ENCODE measurements around the gene CRADD. TPM values are rescaled to one million over a fixed set of nuclear protein-coding genes. Genes with fewer than 3 reads are reported as not detected.

CRADD gene
- polyA plus RNA-seq, 1 of the 3 experiments (the other 2 are of a cell fraction): 13.6 TPM

DNA sequence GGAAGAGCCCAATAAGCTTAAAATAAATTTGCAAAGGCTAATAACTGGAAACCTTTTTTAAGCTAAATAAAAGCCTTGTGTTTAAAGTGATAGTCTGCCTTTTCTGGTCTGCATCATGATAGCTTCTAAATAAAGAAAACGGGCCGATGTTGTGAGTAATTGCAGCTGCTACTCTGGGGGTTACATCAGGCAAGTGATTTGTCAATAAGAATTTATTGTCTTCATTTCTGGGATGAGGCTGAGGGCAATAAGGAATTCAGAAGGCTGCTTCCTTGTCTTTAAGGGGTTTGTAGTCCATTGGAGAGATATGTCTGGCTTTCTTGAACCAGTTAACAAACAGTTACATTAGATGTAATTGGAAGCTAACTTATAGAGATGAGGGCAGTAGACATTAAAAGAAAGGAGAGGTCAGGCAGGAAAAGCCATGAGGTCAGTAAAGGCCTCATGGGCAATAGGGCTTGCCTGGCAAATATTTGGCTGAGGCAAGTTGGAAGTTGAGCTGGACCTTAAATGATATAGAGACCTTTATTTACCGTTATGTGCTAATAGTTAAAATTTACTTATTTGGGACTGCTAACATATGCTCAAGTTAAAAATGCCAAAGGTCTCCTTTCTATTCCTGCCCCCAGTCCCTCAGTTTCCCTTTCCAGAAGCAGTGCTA lies 85.0 kb downstream of the CRADD start:
- DNase-seq: no peak
- peaks cover 5 to 8% of the 10 kb centered on the region in 2 experiments; a peak in 3 of 4 replicates for H3K4me1 ChIP-seq (ENCODE audit: control insufficient read depth in 1 of 2, insufficient read depth in 2 of 2, low read depth in 1 of 2, low read length in 1 of 2)
- H3K27me3 ChIP-seq (ENCODE audit: insufficient read depth): no peaks in the 10 kb centered on the region
- TF ChIP-seq TCF12 (IDR thresholded peaks at IDR 0.05): 0 out of 2 replicates have a peak, but pooled peaks have one; percentile 4
- TF ChIP-seq, protein P1, sequence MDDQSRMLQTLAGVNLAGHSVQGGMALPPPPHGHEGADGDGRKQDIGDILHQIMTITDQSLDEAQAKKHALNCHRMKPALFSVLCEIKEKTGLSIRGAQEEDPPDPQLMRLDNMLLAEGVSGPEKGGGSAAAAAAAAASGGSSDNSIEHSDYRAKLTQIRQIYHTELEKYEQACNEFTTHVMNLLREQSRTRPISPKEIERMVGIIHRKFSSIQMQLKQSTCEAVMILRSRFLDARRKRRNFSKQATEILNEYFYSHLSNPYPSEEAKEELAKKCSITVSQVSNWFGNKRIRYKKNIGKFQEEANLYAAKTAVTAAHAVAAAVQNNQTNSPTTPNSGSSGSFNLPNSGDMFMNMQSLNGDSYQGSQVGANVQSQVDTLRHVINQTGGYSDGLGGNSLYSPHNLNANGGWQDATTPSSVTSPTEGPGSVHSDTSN (IDR thresholded peaks at IDR 0.05): no peak
- no peak for TF ChIP-seq CHD2 (IDR thresholded peaks at IDR 0.05; ENCODE audit: low read length, partially characterized antibody)
- TF ChIP-seq JUND (IDR thresholded peaks at IDR 0.05): no peak
- TF ChIP-seq FOSL2 (IDR thresholded peaks at IDR 0.05; ENCODE audit: borderline replicate concordance, low read depth): no peak
- TF ChIP-seq, protein P2, sequence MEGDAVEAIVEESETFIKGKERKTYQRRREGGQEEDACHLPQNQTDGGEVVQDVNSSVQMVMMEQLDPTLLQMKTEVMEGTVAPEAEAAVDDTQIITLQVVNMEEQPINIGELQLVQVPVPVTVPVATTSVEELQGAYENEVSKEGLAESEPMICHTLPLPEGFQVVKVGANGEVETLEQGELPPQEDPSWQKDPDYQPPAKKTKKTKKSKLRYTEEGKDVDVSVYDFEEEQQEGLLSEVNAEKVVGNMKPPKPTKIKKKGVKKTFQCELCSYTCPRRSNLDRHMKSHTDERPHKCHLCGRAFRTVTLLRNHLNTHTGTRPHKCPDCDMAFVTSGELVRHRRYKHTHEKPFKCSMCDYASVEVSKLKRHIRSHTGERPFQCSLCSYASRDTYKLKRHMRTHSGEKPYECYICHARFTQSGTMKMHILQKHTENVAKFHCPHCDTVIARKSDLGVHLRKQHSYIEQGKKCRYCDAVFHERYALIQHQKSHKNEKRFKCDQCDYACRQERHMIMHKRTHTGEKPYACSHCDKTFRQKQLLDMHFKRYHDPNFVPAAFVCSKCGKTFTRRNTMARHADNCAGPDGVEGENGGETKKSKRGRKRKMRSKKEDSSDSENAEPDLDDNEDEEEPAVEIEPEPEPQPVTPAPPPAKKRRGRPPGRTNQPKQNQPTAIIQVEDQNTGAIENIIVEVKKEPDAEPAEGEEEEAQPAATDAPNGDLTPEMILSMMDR (IDR thresholded peaks at IDR 0.05): no peak
- no peak for TF ChIP-seq NRF1 (IDR thresholded peaks at IDR 0.05; ENCODE audit: low read depth, low read length)
- TF ChIP-seq, protein P3, sequence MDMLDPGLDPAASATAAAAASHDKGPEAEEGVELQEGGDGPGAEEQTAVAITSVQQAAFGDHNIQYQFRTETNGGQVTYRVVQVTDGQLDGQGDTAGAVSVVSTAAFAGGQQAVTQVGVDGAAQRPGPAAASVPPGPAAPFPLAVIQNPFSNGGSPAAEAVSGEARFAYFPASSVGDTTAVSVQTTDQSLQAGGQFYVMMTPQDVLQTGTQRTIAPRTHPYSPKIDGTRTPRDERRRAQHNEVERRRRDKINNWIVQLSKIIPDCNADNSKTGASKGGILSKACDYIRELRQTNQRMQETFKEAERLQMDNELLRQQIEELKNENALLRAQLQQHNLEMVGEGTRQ (IDR thresholded peaks at IDR 0.05; ENCODE audit: borderline replicate concordance, low read depth, low read length): no peak
- TF ChIP-seq, protein P4, sequence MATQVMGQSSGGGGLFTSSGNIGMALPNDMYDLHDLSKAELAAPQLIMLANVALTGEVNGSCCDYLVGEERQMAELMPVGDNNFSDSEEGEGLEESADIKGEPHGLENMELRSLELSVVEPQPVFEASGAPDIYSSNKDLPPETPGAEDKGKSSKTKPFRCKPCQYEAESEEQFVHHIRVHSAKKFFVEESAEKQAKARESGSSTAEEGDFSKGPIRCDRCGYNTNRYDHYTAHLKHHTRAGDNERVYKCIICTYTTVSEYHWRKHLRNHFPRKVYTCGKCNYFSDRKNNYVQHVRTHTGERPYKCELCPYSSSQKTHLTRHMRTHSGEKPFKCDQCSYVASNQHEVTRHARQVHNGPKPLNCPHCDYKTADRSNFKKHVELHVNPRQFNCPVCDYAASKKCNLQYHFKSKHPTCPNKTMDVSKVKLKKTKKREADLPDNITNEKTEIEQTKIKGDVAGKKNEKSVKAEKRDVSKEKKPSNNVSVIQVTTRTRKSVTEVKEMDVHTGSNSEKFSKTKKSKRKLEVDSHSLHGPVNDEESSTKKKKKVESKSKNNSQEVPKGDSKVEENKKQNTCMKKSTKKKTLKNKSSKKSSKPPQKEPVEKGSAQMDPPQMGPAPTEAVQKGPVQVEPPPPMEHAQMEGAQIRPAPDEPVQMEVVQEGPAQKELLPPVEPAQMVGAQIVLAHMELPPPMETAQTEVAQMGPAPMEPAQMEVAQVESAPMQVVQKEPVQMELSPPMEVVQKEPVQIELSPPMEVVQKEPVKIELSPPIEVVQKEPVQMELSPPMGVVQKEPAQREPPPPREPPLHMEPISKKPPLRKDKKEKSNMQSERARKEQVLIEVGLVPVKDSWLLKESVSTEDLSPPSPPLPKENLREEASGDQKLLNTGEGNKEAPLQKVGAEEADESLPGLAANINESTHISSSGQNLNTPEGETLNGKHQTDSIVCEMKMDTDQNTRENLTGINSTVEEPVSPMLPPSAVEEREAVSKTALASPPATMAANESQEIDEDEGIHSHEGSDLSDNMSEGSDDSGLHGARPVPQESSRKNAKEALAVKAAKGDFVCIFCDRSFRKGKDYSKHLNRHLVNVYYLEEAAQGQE (IDR thresholded peaks at IDR 0.05; ENCODE audit: low read depth, low read length): no peak
- no peaks in the 10 kb centered on the region for H3K9me2 ChIP-seq
- peaks cover 7% of the 10 kb centered on the region for H3F3A ChIP-seq (replicated peaks; ENCODE audit: insufficient read depth)
- POLR2A ChIA-PET: no interaction called here
- no peaks in the 10 kb centered on the region for H4K20me1 ChIP-seq (ENCODE audit: insufficient read depth)
- H3K36me3 ChIP-seq (replicated peaks in 1 of 2; ENCODE audit: control insufficient read depth in 1 of 2, insufficient read depth in 2 of 2, low read length in 1 of 2): no peaks in the 10 kb centered on the region
- 86% methylated on average over 3 of the region's 3 CpGs for WGBS (ENCODE audit: low lambda C conversion rate)
- no peak overlapping the region for H3K4me2 ChIP-seq
- no peak overlapping the region for H3K4me3 ChIP-seq (ENCODE audit: low read depth in 2 of 2, low read length in 1 of 2)
- CTCF ChIA-PET: interaction anchor here (0.8 to 2.8 kb wide), 9 partner anchors 13 to 340 kb away, joined by 3 to 10 read pairs (median 5); no protein-coding TSS in a partner anchor
- no peak overlapping the region for H3K27ac ChIP-seq (ENCODE audit: low read depth in 2 of 2, low read length in 1 of 2)
- no peaks in the 10 kb centered on the region for H3K9me3 ChIP-seq
- H2AFZ ChIP-seq (ENCODE audit: low read depth): no peak overlapping the region
- peaks cover 5% of the 10 kb centered on the region; the same call in 1 of the 2 replicates for H3K79me2 ChIP-seq (ENCODE audit: insufficient read depth)
- no peak overlapping the region for H3K9ac ChIP-seq
